ENCODE results near the gene PDE4D.
"Not testable (repeated sequence)": the region's sequence is repeated elsewhere in the genome, so short reads cannot be mapped to it uniquely, and the experiment has no call there.

PDE4D gene

GRCh38 chr5:59321642-59322041 lies 571.9 kb downstream of the PDE4D start:
- H3K27ac ChIP-seq (ENCODE audit: low read depth, low read length), result no peak overlapping the region
- no peak overlapping the region for H2AFZ ChIP-seq (ENCODE audit: low read length, unreplicated experiment)
- H3K4me1 ChIP-seq (ENCODE audit: control insufficient read depth, insufficient read depth, low read length, unreplicated experiment), result no peaks in the 10 kb centered on the region
- peaks cover 7% of the 10 kb centered on the region for H3K27me3 ChIP-seq (ENCODE audit: insufficient read depth, low read length)
- H3K79me2 ChIP-seq (ENCODE audit: control insufficient read depth, insufficient read depth, low read length, unreplicated experiment), result no peaks in the 10 kb centered on the region
- H3K4me3 ChIP-seq (ENCODE audit: low read depth, low read length), result no peak overlapping the region
- no peaks in the 10 kb centered on the region for H3K36me3 ChIP-seq (ENCODE audit: insufficient read depth, low read length)

- no peaks in the 10 kb centered on the region for H3K36me3 ChIP-seq (ENCODE audit: insufficient read depth, low read length)
Measured at GRCh38 chr5:59320420-59320819, 573.1 kb downstream of the PDE4D start.

GRCh38 chr5:59319250-59319649 lies 574.3 kb downstream of the PDE4D start:
- peaks cover 17% of the 10 kb centered on the region for H3K27me3 ChIP-seq (ENCODE audit: insufficient read depth, low read length)
- no peaks in the 10 kb centered on the region for H3K4me1 ChIP-seq (ENCODE audit: control insufficient read depth, insufficient read depth, low read length, unreplicated experiment)
- H3K4me3 ChIP-seq (ENCODE audit: low read depth, low read length), result no peak overlapping the region
- no peak overlapping the region for H3K27ac ChIP-seq (ENCODE audit: low read depth, low read length)
- H2AFZ ChIP-seq (ENCODE audit: low read length, unreplicated experiment), result no peak overlapping the region
- no peaks in the 10 kb centered on the region for H3K79me2 ChIP-seq (ENCODE audit: control insufficient read depth, insufficient read depth, low read length, unreplicated experiment)
- no peaks in the 10 kb centered on the region for H3K36me3 ChIP-seq (ENCODE audit: insufficient read depth, low read length)

More at GRCh38 chr5:59320420-59320819, 573.1 kb downstream of the PDE4D start:
- H2AFZ ChIP-seq (ENCODE audit: low read length, unreplicated experiment), result no peak overlapping the region
- no peaks in the 10 kb centered on the region for H3K4me1 ChIP-seq (ENCODE audit: control insufficient read depth, insufficient read depth, low read length, unreplicated experiment)
- H3K79me2 ChIP-seq (ENCODE audit: control insufficient read depth, insufficient read depth, low read length, unreplicated experiment), result no peaks in the 10 kb centered on the region
- peaks cover 13% of the 10 kb centered on the region for H3K27me3 ChIP-seq (ENCODE audit: insufficient read depth, low read length)
- H3K27ac ChIP-seq (ENCODE audit: low read depth, low read length), result no peak overlapping the region
- H3K4me3 ChIP-seq (ENCODE audit: low read depth, low read length), result no peak overlapping the region

GRCh38 chr5:59317774-59318205 lies 575.7 kb downstream of the PDE4D start:
- Histone ChIP-seq H3K27ac (ENCODE audit: low read depth, low read length) (no peak overlapping the region), H3K79me2 (ENCODE audit: control insufficient read depth, insufficient read depth, low read length, unreplicated experiment) (no peaks in the 10 kb centered on the region), H2AFZ (ENCODE audit: low read length, unreplicated experiment) (no peak overlapping the region), H3K27me3 (ENCODE audit: insufficient read depth, low read length) (peaks cover 24% of the 10 kb centered on the region; the same call in 1 of the 2 replicates), H3K4me3 (ENCODE audit: low read depth, low read length) (no peak overlapping the region), H3K4me1 (ENCODE audit: control insufficient read depth, insufficient read depth, low read length, unreplicated experiment) (no peaks in the 10 kb centered on the region), H3K36me3 (ENCODE audit: insufficient read depth, low read length) (no peaks in the 10 kb centered on the region)

GRCh38 chr5:59317023-59317773 lies 576.3 kb downstream of the PDE4D start:
- no peak overlapping the region for H3K4me3 ChIP-seq (ENCODE audit: low read depth, low read length)

GRCh38 chr5:59312223-59312622 lies 581.3 kb downstream of the PDE4D start:
- Histone ChIP-seq H3K27ac (ENCODE audit: low read depth, low read length) (no peak overlapping the region), H3K27me3 (ENCODE audit: insufficient read depth, low read length) (peaks cover 35% of the 10 kb centered on the region), H3K4me3 (ENCODE audit: low read depth, low read length) (no peak overlapping the region), H3K79me2 (ENCODE audit: control insufficient read depth, insufficient read depth, low read length, unreplicated experiment) (no peaks in the 10 kb centered on the region), H3K4me1 (ENCODE audit: control insufficient read depth, insufficient read depth, low read length, unreplicated experiment) (no peaks in the 10 kb centered on the region), H2AFZ (ENCODE audit: low read length, unreplicated experiment) (no peak overlapping the region), H3K36me3 (ENCODE audit: insufficient read depth, low read length) (no peaks in the 10 kb centered on the region)

More at GRCh38 chr5:59317023-59317773, 576.3 kb downstream of the PDE4D start:
- Histone ChIP-seq H3K27ac (ENCODE audit: low read depth, low read length) (no peak overlapping the region), H3K79me2 (ENCODE audit: control insufficient read depth, insufficient read depth, low read length, unreplicated experiment) (no peaks in the 10 kb centered on the region), H3K36me3 (ENCODE audit: insufficient read depth, low read length) (no peaks in the 10 kb centered on the region), H2AFZ (ENCODE audit: low read length, unreplicated experiment) (no peak overlapping the region), H3K27me3 (ENCODE audit: insufficient read depth, low read length) (peaks cover 25% of the 10 kb centered on the region), H3K4me1 (ENCODE audit: control insufficient read depth, insufficient read depth, low read length, unreplicated experiment) (no peaks in the 10 kb centered on the region)

GRCh38 chr5:59308685-59309084 lies 584.8 kb downstream of the PDE4D start:
- H3K36me3 ChIP-seq (ENCODE audit: insufficient read depth, low read length); H3K4me1 ChIP-seq (ENCODE audit: control insufficient read depth, insufficient read depth, low read length, unreplicated experiment); H2AFZ ChIP-seq (ENCODE audit: low read length, unreplicated experiment); H3K4me3 ChIP-seq (ENCODE audit: low read depth, low read length); H3K27ac ChIP-seq (ENCODE audit: low read depth, low read length); H3K79me2 ChIP-seq (ENCODE audit: control insufficient read depth, insufficient read depth, low read length, unreplicated experiment): not testable (repeated sequence)
- peaks cover 22% of the 10 kb centered on the region for H3K27me3 ChIP-seq (ENCODE audit: insufficient read depth, low read length)

- not testable (repeated sequence) for H3K4me1 ChIP-seq (ENCODE audit: control insufficient read depth, insufficient read depth, low read length, unreplicated experiment); H3K27me3 ChIP-seq (ENCODE audit: insufficient read depth, low read length); H3K4me3 ChIP-seq (ENCODE audit: low read depth, low read length); H3K79me2 ChIP-seq (ENCODE audit: control insufficient read depth, insufficient read depth, low read length, unreplicated experiment); H3K36me3 ChIP-seq (ENCODE audit: insufficient read depth, low read length); H2AFZ ChIP-seq (ENCODE audit: low read length, unreplicated experiment); H3K27ac ChIP-seq (ENCODE audit: low read depth, low read length)
Measured at GRCh38 chr5:59303289-59303716, 590.2 kb downstream of the PDE4D start.

GRCh38 chr5:59302509-59302908 lies 591.0 kb downstream of the PDE4D start:
- H3K4me3 ChIP-seq (ENCODE audit: low read depth, low read length); H3K4me1 ChIP-seq (ENCODE audit: control insufficient read depth, insufficient read depth, low read length, unreplicated experiment); H2AFZ ChIP-seq (ENCODE audit: low read length, unreplicated experiment); H3K27me3 ChIP-seq (ENCODE audit: insufficient read depth, low read length); H3K27ac ChIP-seq (ENCODE audit: low read depth, low read length); H3K36me3 ChIP-seq (ENCODE audit: insufficient read depth, low read length); H3K79me2 ChIP-seq (ENCODE audit: control insufficient read depth, insufficient read depth, low read length, unreplicated experiment): not testable (repeated sequence)

- no peaks in the 10 kb centered on the region for H3K27me3 ChIP-seq (ENCODE audit: insufficient read depth, low read length)
- H2AFZ ChIP-seq (ENCODE audit: low read length, unreplicated experiment), result no peak overlapping the region
- H3K27ac ChIP-seq (ENCODE audit: low read depth, low read length), result no peak overlapping the region
- H3K4me3 ChIP-seq (ENCODE audit: low read depth, low read length), result no peak overlapping the region
- peaks cover 3% of the 10 kb centered on the region for H3K4me1 ChIP-seq (ENCODE audit: control insufficient read depth, insufficient read depth, low read length, unreplicated experiment)
- H3K36me3 ChIP-seq (ENCODE audit: insufficient read depth, low read length), result no peaks in the 10 kb centered on the region
- H3K79me2 ChIP-seq (ENCODE audit: control insufficient read depth, insufficient read depth, low read length, unreplicated experiment), result no peaks in the 10 kb centered on the region
Measured at GRCh38 chr5:59301727-59302126, 591.8 kb downstream of the PDE4D start.

- no peaks in the 10 kb centered on the region for H3K79me2 ChIP-seq (ENCODE audit: control insufficient read depth, insufficient read depth, low read length, unreplicated experiment)
- no peak overlapping the region for H3K27ac ChIP-seq (ENCODE audit: low read depth, low read length)
- H3K4me3 ChIP-seq (ENCODE audit: low read depth, low read length), result no peak overlapping the region
- peaks cover 8% of the 10 kb centered on the region for H3K4me1 ChIP-seq (ENCODE audit: control insufficient read depth, insufficient read depth, low read length, unreplicated experiment)
- no peaks in the 10 kb centered on the region for H3K36me3 ChIP-seq (ENCODE audit: insufficient read depth, low read length)
- H3K27me3 ChIP-seq (ENCODE audit: insufficient read depth, low read length), result no peaks in the 10 kb centered on the region
- H2AFZ ChIP-seq (ENCODE audit: low read length, unreplicated experiment), result no peak overlapping the region
Measured at GRCh38 chr5:59300930-59301329, 592.6 kb downstream of the PDE4D start.
